Vagina (tissue), 2 donors: Measurements from ENCODE around the gene OR4N2.

Experiments
- CTCF ChIP-seq, 3 experiments: fragments of 450-650 bp in 2 of 3; fragments of 200-600 bp in 1 of 3; sonication (generic) in 1 of 3; IDR thresholded peaks; one replicate each; pipeline ENCODE4 v1.5.1; 2017 to 2019; ENCODE audit warnings: antibody characterized with exemption in 3 of 3, mild to moderate bottlenecking in 2 of 3, moderate library complexity in 2 of 3
- POLR2A ChIP-seq, 2 donors: fragments of 450-650 bp; IDR thresholded peaks; one replicate each; pipeline ENCODE4 v1.6.1; 2017; ENCODE audit warnings: antibody characterized with exemption in 2 of 2, mild to moderate bottlenecking in 2 of 2, moderate library complexity in 2 of 2
- POLR2AphosphoS5 ChIP-seq, 2 donors: sonication (generic); formaldehyde crosslinking; IDR thresholded peaks; one replicate each; pipeline ENCODE4 v1.9.0; 2017; ENCODE audit warnings: antibody characterized with exemption in 2 of 2, mild to moderate bottlenecking in 2 of 2, low read depth in 1 of 2; ENCODE audit not compliant: insufficient read depth in 1 of 2

GRCh38 chr14:19823178-19823577, 19.6 kb downstream of the OR4N2 start:
- TF ChIP-seq CTCF (IDR thresholded peaks at IDR 0.05) (no peak), POLR2AphosphoS5 (IDR thresholded peaks at IDR 0.05; ENCODE audit: insufficient read depth in 1 of 2, low read depth in 1 of 2) (no peak), POLR2A (IDR thresholded peaks at IDR 0.05) (no peak)
